ENCODE data around the gene WFDC1. TPM values are rescaled to one million over a fixed set of nuclear protein-coding genes. Genes with fewer than 3 reads are reported as not detected.

The WFDC1 gene
- total and polyA plus RNA-seq, 10 of the 15 experiments (the other 5 are each of a cell fraction or from before 2014, with no cell fraction given) = not detected

GRCh38 chr16:84310642-84311041 is 16.0 kb downstream of the WFDC1 start:
- no peak overlapping the region for H3K4me2 ChIP-seq (ENCODE audit: control insufficient read depth, insufficient read depth)
- H2AFZ ChIP-seq (ENCODE audit: control insufficient read depth, low read depth, low read length) = no peak overlapping the region
- ATAC-seq = no peak
- RAD21 ChIA-PET (ENCODE audit: unreplicated experiment) = no interaction called here
- H3K27me3 ChIP-seq (replicated peaks in 1 of 2; ENCODE audit: control insufficient read depth in 2 of 2, insufficient read depth in 2 of 2, low read length in 1 of 2) = no peaks in the 10 kb centered on the region
- FAIRE-seq = no peak
- intact Hi-C loops (cut with micrococcal nuclease; ENCODE audit: unreplicated experiment) (no loop called here), in situ Hi-C loops (cut with MboI) (no loop called here)
- CTCF ChIA-PET = no interaction called here
- POLR2A ChIA-PET = no interaction called here
- SMC1A ChIA-PET (ENCODE audit: uncharacterized antibody, unreplicated experiment) = no interaction called here
- H3K9ac ChIP-seq (ENCODE audit: control insufficient read depth, insufficient read depth, low read length) = no peak overlapping the region
- H3K4me3 ChIP-seq = no peak overlapping the region
- no peak overlapping the region for H3K27ac ChIP-seq (ENCODE audit: control insufficient read depth, insufficient read depth)
- H3K4me1 ChIP-seq (ENCODE audit: control insufficient read depth, insufficient read depth, low read length) = no peaks in the 10 kb centered on the region
- WGBS (ENCODE audit: insufficient coverage, insufficient replicate concordance, low lambda C conversion rate, missing lambda C conversion rate) = 41% methylated on average over 7 of the region's 7 CpGs
- no peaks in the 10 kb centered on the region for H3K36me3 ChIP-seq (ENCODE audit: control insufficient read depth in 2 of 2, insufficient read depth in 2 of 2, low read length in 1 of 2)
- DNase-seq (ENCODE audit: low read depth, low spot score) = no peak
- H3K9me3 ChIP-seq (replicated peaks; ENCODE audit: control insufficient read depth, insufficient read depth, low read length) = no peaks in the 10 kb centered on the region
- no peaks in the 10 kb centered on the region for H4K20me1 ChIP-seq (ENCODE audit: control insufficient read depth, insufficient read depth)
- BruUV-seq (replicated peaks) = no TSS peak
- H3K79me2 ChIP-seq (ENCODE audit: control insufficient read depth, insufficient read depth, low read length) = no peaks in the 10 kb centered on the region
- TF ChIP-seq SPI1 (IDR thresholded peaks at IDR 0.05; ENCODE audit: borderline replicate concordance, insufficient read depth, low read depth, low read length) (no peak), ZNF24 (IDR thresholded peaks at IDR 0.05) (no peak), ATF3 (IDR thresholded peaks at IDR 0.05; ENCODE audit: borderline replicate concordance, extremely low read depth, low read depth, low read length) (no peak), MEF2B (IDR thresholded peaks at IDR 0.05; ENCODE audit: partially characterized antibody, poor library complexity, severe bottlenecking) (no peak), RBBP5 (conservative IDR thresholded peaks at IDR 0.05) (no peak), USF2 (IDR thresholded peaks at IDR 0.05; ENCODE audit: borderline replicate concordance, low read depth, low read length) (no peak), NFXL1 (IDR thresholded peaks at IDR 0.05; ENCODE audit: borderline replicate concordance) (no peak), ZNF687 (IDR thresholded peaks at IDR 0.05) (no peak), HDGF (IDR thresholded peaks at IDR 0.05) (no peak), RELB (IDR thresholded peaks at IDR 0.05; ENCODE audit: low read depth) (no peak), PRDM15 (CRISPR knock-in tag; IDR thresholded peaks at IDR 0.05) (no peak), POU2F2 (IDR thresholded peaks at IDR 0.05; ENCODE audit: borderline replicate concordance, low read depth, low read length) (no peak), SREBF1 (IDR thresholded peaks at IDR 0.05; ENCODE audit: low read length) (no peak), SP1 (IDR thresholded peaks at IDR 0.05; ENCODE audit: low read depth, low read length) (no peak), MXI1 (IDR thresholded peaks at IDR 0.05; ENCODE audit: low read depth, low read length) (no peak)
